ENCODE measurements around the gene FAM227B.
A peak's percentile ranks its signal among the peaks of the same experiment; 100 is the strongest.
"Not testable (repeated sequence)": the region's sequence is repeated elsewhere in the genome, so short reads cannot be mapped to it uniquely, and the experiment has no call there.

The FAM227B gene
- total RNA-seq: 7.2 to 7.9 reads per million in 2 donors

GRCh38 chr15:49620658-49621368 lies at the start of gene FAM227B, which contains the start of gene DTWD1:
TSS of gene FAM227B (minus strand) at chr15:49620818. CDS start at chr15:49615171, 5,647 bp downstream.
TSS of gene DTWD1 (plus strand) at chr15:49621048. CDS start at chr15:49625168, 4,120 bp downstream.
- peak; percentile 85 for DNase-seq

GRCh38 chr15:49669288-49669687 lies 48.7 kb upstream of the FAM227B start:
- no peak for DNase-seq

- DNase-seq: not testable (repeated sequence)
Measured at GRCh38 chr15:49666486-49666885, 45.9 kb upstream of the FAM227B start.

- DNase-seq: no peak
Measured at GRCh38 chr15:49664716-49665115, 44.1 kb upstream of the FAM227B start.

- DNase-seq: no peak
Measured at GRCh38 chr15:49656734-49657133, 36.1 kb upstream of the FAM227B start.

GRCh38 chr15:49652922-49653321 lies 32.3 kb upstream of the FAM227B start:
- DNase-seq: no peak

GRCh38 chr15:49650676-49651075 lies 30.1 kb upstream of the FAM227B start:
- no peak for DNase-seq

GRCh38 chr15:49649987-49650386 lies 29.4 kb upstream of the FAM227B start:
- no peak for DNase-seq

GRCh38 chr15:49646891-49647290 lies 26.3 kb upstream of the FAM227B start:
- no peak for DNase-seq

GRCh38 chr15:49645941-49646340 lies 25.3 kb upstream of the FAM227B start:
- DNase-seq: no peak

- DNase-seq: no peak
Measured at GRCh38 chr15:49645277-49645676, 24.7 kb upstream of the FAM227B start.

GRCh38 chr15:49644364-49644794 lies 23.8 kb upstream of the FAM227B start:
- DNase-seq: no peak

GRCh38 chr15:49637857-49638256 lies 17.2 kb upstream of the FAM227B start:
- DNase-seq: no peak

GRCh38 chr15:49628379-49628778 lies 7.8 kb upstream of the FAM227B start:
- DNase-seq: no peak

GRCh38 chr15:49627407-49627877 lies 6.8 kb upstream of the FAM227B start:
- no peak for DNase-seq

GRCh38 chr15:49625460-49626036 lies 4.9 kb upstream of the FAM227B start:
- DNase-seq: no peak

- no peak for DNase-seq
Measured at GRCh38 chr15:49624056-49624455, 3.4 kb upstream of the FAM227B start.

- no peak for DNase-seq
Measured at GRCh38 chr15:49622561-49622960, 1.9 kb upstream of the FAM227B start.

GRCh38 chr15:49621887-49622286 lies 1.3 kb upstream of the FAM227B start:
- DNase-seq: no peak

- DNase-seq: no peak
Measured at GRCh38 chr15:49621401-49621811, 788 bp upstream of the FAM227B start.

GRCh38 chr15:49620199-49620598 lies 419 bp downstream of the FAM227B start:
- no peak for DNase-seq

GRCh38 chr15:49619226-49619625 lies 1.4 kb downstream of the FAM227B start:
- no peak for DNase-seq

GRCh38 chr15:49612240-49612639 lies 8.4 kb downstream of the FAM227B start:
- not testable (repeated sequence) for DNase-seq

Measured in activated gamma-delta T cell (primary cell).